Activated CD4-positive, CD25-positive, alpha-beta regulatory T cell treated with anti-CD3 and anti-CD28 coated beads, Interleukin-2, amount 50 U/mL, for 24 hours (primary cell): ENCODE data around the gene CHKA.

ENCODE experiments used
- ATAC-seq, 2 donors: fragments of 150-1000 bp; cut with Tn5 transposase; one replicate each; pipeline ENCODE4 v1.10.0; 2021; ENCODE audit warnings: mild to moderate bottlenecking in 1 of 2, moderate library complexity in 1 of 2

CHKA gene

GRCh38 chr11:68067991-68068390 is 53.2 kb downstream of the CHKA start:
- no peak for ATAC-seq

- no peak for ATAC-seq
Measured at GRCh38 chr11:68066742-68067141, 54.4 kb downstream of the CHKA start.

- no peak for ATAC-seq
Measured at GRCh38 chr11:68065841-68066240, 55.3 kb downstream of the CHKA start.

GRCh38 chr11:68064926-68065325 is 56.3 kb downstream of the CHKA start:
- ATAC-seq, result no peak

GRCh38 chr11:68061508-68061907 is 59.7 kb downstream of the CHKA start:
- ATAC-seq, result no peak

- no peak for ATAC-seq
Measured at GRCh38 chr11:68057807-68058206, 63.4 kb downstream of the CHKA start.

- ATAC-seq, result no peak
Measured at GRCh38 chr11:68056317-68057285, 64.6 kb downstream of the CHKA start.

- no peak for ATAC-seq
Measured at GRCh38 chr11:68053981-68054812, 67.0 kb downstream of the CHKA start.

GRCh38 chr11:68053117-68053516 is 68.1 kb downstream of the CHKA start:
- ATAC-seq, result no peak

- no peak for ATAC-seq
Measured at GRCh38 chr11:68052137-68052873, 68.9 kb downstream of the CHKA start.

- ATAC-seq, result no peak
Measured at GRCh38 chr11:68051191-68052136, 69.7 kb downstream of the CHKA start.

- no peak for ATAC-seq
Measured at GRCh38 chr11:68050371-68050841, 70.8 kb downstream of the CHKA start.

- ATAC-seq, result no peak
Measured at GRCh38 chr11:68049509-68050370, 71.4 kb downstream of the CHKA start.

- ATAC-seq, result no peak
Measured at GRCh38 chr11:68048681-68049508, 72.3 kb downstream of the CHKA start.

GRCh38 chr11:68047437-68048290 is 73.5 kb downstream of the CHKA start:
- ATAC-seq, result no peak

- ATAC-seq, result no peak
Measured at GRCh38 chr11:68044898-68045351, 76.3 kb downstream of the CHKA start.

GRCh38 chr11:68044145-68044813 is 76.9 kb downstream of the CHKA start:
- no peak for ATAC-seq
